Hepatocyte (in vitro differentiated cells): ENCODE measurements around the gene TCERG1.

ENCODE experiments used
- EZH2 ChIP-seq: fragments of 200-600 bp; sonication (generic); IDR thresholded peaks from 2 replicates; pipeline ENCODE4 v1.6.1; 2016; ENCODE audit warnings: antibody characterized with exemption, mild to moderate bottlenecking, borderline replicate concordance
- EZH2phosphoT487 ChIP-seq: fragments of 200-600 bp; sonication (generic); IDR thresholded peaks from one replicate; pipeline ENCODE4 v1.6.1; 2018; ENCODE audit warnings: antibody characterized with exemption, mild to moderate bottlenecking, low read depth, moderate library complexity; ENCODE audit not compliant: unreplicated experiment, severe bottlenecking
- TF ChIP-seq, protein P1 (sequence below): fragments of 200-600 bp; sonication (generic); IDR thresholded peaks from 2 replicates; pipeline ENCODE4 v1.5.1; 2016; ENCODE audit warnings: antibody characterized with exemption, mild to moderate bottlenecking; ENCODE audit not compliant: poor library complexity

GRCh38 chr5:146463446-146463845 is 16.3 kb downstream of the TCERG1 start:
- TF ChIP-seq, protein P1, sequence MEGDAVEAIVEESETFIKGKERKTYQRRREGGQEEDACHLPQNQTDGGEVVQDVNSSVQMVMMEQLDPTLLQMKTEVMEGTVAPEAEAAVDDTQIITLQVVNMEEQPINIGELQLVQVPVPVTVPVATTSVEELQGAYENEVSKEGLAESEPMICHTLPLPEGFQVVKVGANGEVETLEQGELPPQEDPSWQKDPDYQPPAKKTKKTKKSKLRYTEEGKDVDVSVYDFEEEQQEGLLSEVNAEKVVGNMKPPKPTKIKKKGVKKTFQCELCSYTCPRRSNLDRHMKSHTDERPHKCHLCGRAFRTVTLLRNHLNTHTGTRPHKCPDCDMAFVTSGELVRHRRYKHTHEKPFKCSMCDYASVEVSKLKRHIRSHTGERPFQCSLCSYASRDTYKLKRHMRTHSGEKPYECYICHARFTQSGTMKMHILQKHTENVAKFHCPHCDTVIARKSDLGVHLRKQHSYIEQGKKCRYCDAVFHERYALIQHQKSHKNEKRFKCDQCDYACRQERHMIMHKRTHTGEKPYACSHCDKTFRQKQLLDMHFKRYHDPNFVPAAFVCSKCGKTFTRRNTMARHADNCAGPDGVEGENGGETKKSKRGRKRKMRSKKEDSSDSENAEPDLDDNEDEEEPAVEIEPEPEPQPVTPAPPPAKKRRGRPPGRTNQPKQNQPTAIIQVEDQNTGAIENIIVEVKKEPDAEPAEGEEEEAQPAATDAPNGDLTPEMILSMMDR = no peak
- TF ChIP-seq EZH2 (no peak), EZH2phosphoT487 (no peak)
